Stimulated activated CD8-positive, alpha-beta memory T cell treated with anti-CD3 and anti-CD28 coated beads, Interleukin-4, amount 100 ng/mL, for 1 hour (primary cell): ENCODE data around the gene MTM1.
A peak's percentile ranks its signal among the peaks of the same experiment; 100 is the strongest.

ENCODE experiments used
- DNase-seq, 2 donors: peaks; one replicate each; pipeline ENCODE4 v3.0.0-alpha.2; 2020; ENCODE audit warnings: low read depth in 2 of 2, low spot score in 1 of 2

MTM1 gene

GRCh38 chrX:150655788-150656187 lies 87.4 kb downstream of the MTM1 start:
- no peak for DNase-seq

- DNase-seq, result no peak
These were observed 94.7 kb downstream of the MTM1 start for GRCh38 chrX:150663073-150663472.

GRCh38 chrX:150664290-150664689 lies 95.9 kb downstream of the MTM1 start:
- DNase-seq, result no peak

GRCh38 chrX:150676221-150676620 lies 107.8 kb downstream of the MTM1 start:
- DNase-seq, result no peak

GRCh38 chrX:150680974-150681373 lies 112.6 kb downstream of the MTM1 start:
- no peak for DNase-seq

GRCh38 chrX:150683112-150683511 lies 114.7 kb downstream of the MTM1 start:
- no peak for DNase-seq

- DNase-seq, result no peak
These were observed 115.2 kb downstream of the MTM1 start for GRCh38 chrX:150683536-150684146.

- no peak for DNase-seq
These were observed 120.6 kb downstream of the MTM1 start for GRCh38 chrX:150688911-150689451.

- DNase-seq, result no peak
These were observed 121.7 kb downstream of the MTM1 start for GRCh38 chrX:150690126-150690525.

GRCh38 chrX:150692296-150692695 lies 123.9 kb downstream of the MTM1 start:
- no peak for DNase-seq

- peak in 1 of 2 donors; percentile 27 for DNase-seq
These were observed 124.7 kb downstream of the MTM1 start, which contains the start of gene MTMR1 for GRCh38 chrX:150692831-150693724. TSS of gene MTMR1 (plus strand) at chrX:150693396. CDS start at chrX:150693531, 135 bp downstream.

- peak in 1 of 2 donors; percentile 31 for DNase-seq
These were observed 125.5 kb downstream of the MTM1 start for GRCh38 chrX:150693725-150694574.

GRCh38 chrX:150694738-150695410 lies 126.5 kb downstream of the MTM1 start:
- no peak for DNase-seq

- DNase-seq, result no peak
These were observed 127.9 kb downstream of the MTM1 start for GRCh38 chrX:150696331-150696730.

- DNase-seq, result no peak
These were observed 128.4 kb downstream of the MTM1 start for GRCh38 chrX:150696866-150697265.

- DNase-seq, result no peak
These were observed 129.2 kb downstream of the MTM1 start for GRCh38 chrX:150697641-150698040.

GRCh38 chrX:150698981-150699380 lies 130.6 kb downstream of the MTM1 start:
- DNase-seq, result no peak

GRCh38 chrX:150700107-150700506 lies 131.7 kb downstream of the MTM1 start:
- DNase-seq, result no peak

- no peak for DNase-seq
These were observed 133.0 kb downstream of the MTM1 start for GRCh38 chrX:150701377-150701776.

GRCh38 chrX:150702966-150703694 lies 134.7 kb downstream of the MTM1 start:
- no peak for DNase-seq
